GM12864 (cell line): ENCODE results near the gene ARHGAP27.
"Not testable (repeated sequence)": the region's sequence is repeated elsewhere in the genome, so short reads cannot be mapped to it uniquely, and the experiment has no call there.

ENCODE experiments used
- DNase-seq: peaks from one replicate; pipeline ENCODE4 v3.0.0-alpha.2; 2011; ENCODE audit warnings: low read depth
- H3K4me3 ChIP-seq: 2 replicates; pipeline ENCODE4 v1.5.1; 2011; ENCODE audit warnings: mild to moderate bottlenecking, low read depth, low read length, control low read depth
- CTCF ChIP-seq: IDR thresholded peaks from 2 replicates; pipeline ENCODE4 v1.5.1; 2011; ENCODE audit warnings: low read depth, mild to moderate bottlenecking, moderate library complexity, low read length, control low read depth, inconsistent platforms; ENCODE audit errors: missing control alignments

ARHGAP27 gene

GRCh38 chr17:45346216-45347015, 86.3 kb downstream of the ARHGAP27 start:
- TF ChIP-seq CTCF, result no peak
- DNase-seq, result no peak

GRCh38 chr17:45345554-45346215, 87.0 kb downstream of the ARHGAP27 start:
- DNase-seq, result no peak
- no peak overlapping the region for H3K4me3 ChIP-seq
- TF ChIP-seq CTCF, result no peak

More at GRCh38 chr17:45346216-45347015, 86.3 kb downstream of the ARHGAP27 start:
- no peak overlapping the region for H3K4me3 ChIP-seq

GRCh38 chr17:45345246-45345553, 87.5 kb downstream of the ARHGAP27 start:
- DNase-seq, result no peak
- TF ChIP-seq CTCF, result no peak

GRCh38 chr17:45343967-45344664, 88.6 kb downstream of the ARHGAP27 start:
- DNase-seq, H3K4me3 ChIP-seq: not testable (repeated sequence)

More at GRCh38 chr17:45345246-45345553, 87.5 kb downstream of the ARHGAP27 start:
- H3K4me3 ChIP-seq, result no peak overlapping the region
